ENCODE results near the gene ETV6. TPM values are rescaled to one million over a fixed set of nuclear protein-coding genes. Genes with fewer than 3 reads are reported as not detected.

ETV6 gene
- total RNA-seq, 2 donors from 2014 or later, result 102 to 110 TPM

- H3K27me3 Mint-ChIP-seq (ENCODE audit: low read depth), result no peaks in the 10 kb centered on the region
- H3K36me3 Mint-ChIP-seq (ENCODE audit: insufficient read depth in 2 of 2), result peaks cover 2 to 11% of the 10 kb centered on the region in 2 donors
- ATAC-seq (replicated peaks in 1 of 2), result no peak
- H3K9me3 Mint-ChIP-seq, result no peaks in the 10 kb centered on the region
- H3K27ac Mint-ChIP-seq, result peak overlapping the region; percentile 23
- no peak for DNase-seq
- H3K4me3 Mint-ChIP-seq, result peak overlapping the region; percentile 72 to 76
- H3K4me1 Mint-ChIP-seq (ENCODE audit: low read depth), result peaks cover 87% of the 10 kb centered on the region
Observed at GRCh38 chr12:11732023-11732422, 82.5 kb downstream of the ETV6 start.

- no peak for ATAC-seq (replicated peaks in 1 of 2)
- Mint-ChIP-seq H3K4me1 (ENCODE audit: low read depth) (peaks cover 86% of the 10 kb centered on the region), H3K27ac (peak overlapping the region; percentile 84), H3K36me3 (ENCODE audit: insufficient read depth in 2 of 2) (peaks cover 2 to 15% of the 10 kb centered on the region in 2 donors), H3K27me3 (ENCODE audit: low read depth) (no peaks in the 10 kb centered on the region), H3K9me3 (no peaks in the 10 kb centered on the region), H3K4me3 (peak overlapping the region; percentile 72 to 76)
- DNase-seq, result no peak
Observed at GRCh38 chr12:11732715-11733114, 83.2 kb downstream of the ETV6 start.

- peaks cover 2 to 21% of the 10 kb centered on the region in 2 donors for H3K36me3 Mint-ChIP-seq (ENCODE audit: insufficient read depth in 2 of 2)
- ATAC-seq (replicated peaks in 1 of 2), result no peak
- H3K9me3 Mint-ChIP-seq, result no peaks in the 10 kb centered on the region
- DNase-seq, result no peak
- no peak overlapping the region for H3K4me3 Mint-ChIP-seq
- peaks cover 80% of the 10 kb centered on the region for H3K4me1 Mint-ChIP-seq (ENCODE audit: low read depth)
- no peaks in the 10 kb centered on the region for H3K27me3 Mint-ChIP-seq (ENCODE audit: low read depth)
- H3K27ac Mint-ChIP-seq, result no peak overlapping the region
Observed at GRCh38 chr12:11734580-11735180, 85.2 kb downstream of the ETV6 start.

- DNase-seq (no peak), ATAC-seq (replicated peaks in 1 of 2) (no peak)
- Mint-ChIP-seq H3K4me1 (ENCODE audit: low read depth) (peaks cover 70% of the 10 kb centered on the region), H3K27me3 (ENCODE audit: low read depth) (no peaks in the 10 kb centered on the region), H3K27ac (peak overlapping the region; percentile 18), H3K9me3 (no peaks in the 10 kb centered on the region), H3K36me3 (ENCODE audit: insufficient read depth in 2 of 2) (peaks cover 0 to 16% of the 10 kb centered on the region in 2 donors), H3K4me3 (no peak overlapping the region)
Observed at GRCh38 chr12:11738450-11738849, 89.0 kb downstream of the ETV6 start.

- Mint-ChIP-seq H3K4me3 (no peak overlapping the region), H3K9me3 (no peaks in the 10 kb centered on the region), H3K4me1 (ENCODE audit: low read depth) (peaks cover 73% of the 10 kb centered on the region), H3K36me3 (ENCODE audit: insufficient read depth in 2 of 2) (peaks cover 0 to 12% of the 10 kb centered on the region in 2 donors), H3K27me3 (ENCODE audit: low read depth) (no peaks in the 10 kb centered on the region), H3K27ac (peak overlapping the region; percentile 4)
- ATAC-seq (replicated peaks in 1 of 2) (no peak), DNase-seq (no peak)
Observed at GRCh38 chr12:11739980-11740577, 90.6 kb downstream of the ETV6 start.

GRCh38 chr12:11741434-11742092 lies 92.1 kb downstream of the ETV6 start:
- no peaks in the 10 kb centered on the region for H3K9me3 Mint-ChIP-seq
- peaks cover 3 to 15% of the 10 kb centered on the region in 2 donors for H3K36me3 Mint-ChIP-seq (ENCODE audit: insufficient read depth in 2 of 2)
- ATAC-seq (replicated peaks in 1 of 2) (no peak), DNase-seq (no peak)
- H3K27me3 Mint-ChIP-seq (ENCODE audit: low read depth), result no peaks in the 10 kb centered on the region
- H3K4me3 Mint-ChIP-seq, result no peak overlapping the region
- peaks cover 76% of the 10 kb centered on the region for H3K4me1 Mint-ChIP-seq (ENCODE audit: low read depth)
- no peak overlapping the region for H3K27ac Mint-ChIP-seq

- Mint-ChIP-seq H3K4me1 (ENCODE audit: low read depth) (peaks cover 79% of the 10 kb centered on the region), H3K36me3 (ENCODE audit: insufficient read depth in 2 of 2) (peaks cover 3 to 7% of the 10 kb centered on the region in 2 donors)
Observed at GRCh38 chr12:11743423-11744409, 94.2 kb downstream of the ETV6 start.

GRCh38 chr12:11744410-11744801 lies 94.9 kb downstream of the ETV6 start:
- Mint-ChIP-seq H3K9me3 (no peaks in the 10 kb centered on the region), H3K36me3 (ENCODE audit: insufficient read depth in 2 of 2) (peaks cover 3 to 7% of the 10 kb centered on the region in 2 donors), H3K4me3 (no peak overlapping the region), H3K27ac (no peak overlapping the region), H3K27me3 (ENCODE audit: low read depth) (no peaks in the 10 kb centered on the region), H3K4me1 (ENCODE audit: low read depth) (peaks cover 77% of the 10 kb centered on the region)
- DNase-seq, result no peak
- no peak for ATAC-seq (replicated peaks in 1 of 2)

More at GRCh38 chr12:11743423-11744409, 94.2 kb downstream of the ETV6 start:
- Mint-ChIP-seq H3K4me3 (no peak overlapping the region), H3K9me3 (no peaks in the 10 kb centered on the region), H3K27ac (no peak overlapping the region), H3K27me3 (ENCODE audit: low read depth) (no peaks in the 10 kb centered on the region)
- no peak for DNase-seq
- ATAC-seq (replicated peaks in 1 of 2), result no peak

GRCh38 chr12:11745113-11745512 lies 95.6 kb downstream of the ETV6 start:
- peaks cover 3 to 7% of the 10 kb centered on the region in 2 donors for H3K36me3 Mint-ChIP-seq (ENCODE audit: insufficient read depth in 2 of 2)
- H3K4me1 Mint-ChIP-seq (ENCODE audit: low read depth), result peaks cover 77% of the 10 kb centered on the region
- ATAC-seq (replicated peaks in 1 of 2) (no peak), DNase-seq (no peak)
- H3K27me3 Mint-ChIP-seq (ENCODE audit: low read depth), result no peaks in the 10 kb centered on the region
- no peaks in the 10 kb centered on the region for H3K9me3 Mint-ChIP-seq
- no peak overlapping the region for H3K4me3 Mint-ChIP-seq
- H3K27ac Mint-ChIP-seq, result no peak overlapping the region

- peak; percentile 45 to 59 for ATAC-seq (replicated peaks in 1 of 2)
- no peaks in the 10 kb centered on the region for H3K9me3 Mint-ChIP-seq
- peak overlapping the region; percentile 73 for H3K27ac Mint-ChIP-seq
- peaks cover 75% of the 10 kb centered on the region for H3K4me1 Mint-ChIP-seq (ENCODE audit: low read depth)
- no peak for DNase-seq
- peak overlapping the region in 1 of 2 donors; percentile 41 for H3K4me3 Mint-ChIP-seq
- no peaks in the 10 kb centered on the region for H3K27me3 Mint-ChIP-seq (ENCODE audit: low read depth)
- H3K36me3 Mint-ChIP-seq (ENCODE audit: insufficient read depth in 2 of 2), result peaks cover 3 to 8% of the 10 kb centered on the region in 2 donors
Observed at GRCh38 chr12:11746024-11746771, 96.7 kb downstream of the ETV6 start.

GRCh38 chr12:11746940-11747716 lies 97.7 kb downstream of the ETV6 start:
- H3K4me3 Mint-ChIP-seq, result no peak overlapping the region
- ATAC-seq (replicated peaks in 1 of 2) (no peak), DNase-seq (no peak)
- H3K9me3 Mint-ChIP-seq, result no peaks in the 10 kb centered on the region
- no peaks in the 10 kb centered on the region for H3K27me3 Mint-ChIP-seq (ENCODE audit: low read depth)
- peaks cover 75% of the 10 kb centered on the region for H3K4me1 Mint-ChIP-seq (ENCODE audit: low read depth)
- no peak overlapping the region for H3K27ac Mint-ChIP-seq
- peaks cover 3 to 9% of the 10 kb centered on the region in 2 donors for H3K36me3 Mint-ChIP-seq (ENCODE audit: insufficient read depth in 2 of 2)

Measured in activated T-cell treated with anti-CD3 and anti-CD28 coated beads, Interleukin-2, amount 50 U/mL, for 72 hours (primary cell).